Transverse colon (tissue), 4 donors: ENCODE data around the gene NCKAP5.

Experiments used
- POLR2A ChIP-seq: fragments of 450-650 bp; IDR thresholded peaks from one replicate; pipeline ENCODE4 v1.6.1; 2016; ENCODE audit warnings: antibody characterized with exemption, mild to moderate bottlenecking, moderate library complexity
- POLR2AphosphoS5 ChIP-seq, 3 donors: sonication (generic); formaldehyde crosslinking; IDR thresholded peaks; one replicate each; pipeline ENCODE4 v1.6.1; 2016; ENCODE audit warnings: antibody characterized with exemption in 3 of 3
- TF ChIP-seq, protein P1 (sequence below), 5 experiments: fragments of 200-600 bp in 3 of 5; fragments of 450-650 bp in 2 of 5; sonication (generic) in 3 of 5; IDR thresholded peaks; 1 replicate in 2 of 5; 2 replicates in 3 of 5; pipeline ENCODE4 v1.5.1; 2016 to 2017; ENCODE audit warnings: antibody characterized with exemption in 5 of 5, inconsistent platforms in 3 of 5, mild to moderate bottlenecking in 2 of 5, moderate library complexity in 1 of 5

DNA sequence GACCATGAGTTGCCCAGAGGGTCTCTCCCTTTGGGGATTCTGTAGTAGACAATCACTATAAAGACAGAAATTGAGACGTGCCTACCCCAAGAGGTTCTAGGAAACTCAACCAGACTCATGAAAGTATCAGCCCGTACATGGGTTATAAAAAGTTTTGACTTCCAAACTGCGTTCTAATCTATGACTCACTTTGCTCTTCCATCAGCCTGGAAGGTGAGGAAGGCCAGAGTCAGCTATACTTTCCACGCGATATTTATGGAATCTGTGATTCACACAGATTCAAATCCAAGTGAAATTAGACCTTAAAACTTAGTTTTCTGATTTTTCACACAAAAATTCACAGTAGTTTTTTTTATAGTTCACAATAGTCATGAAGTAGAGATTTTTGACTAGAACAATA, 890.6 kb downstream of the NCKAP5 start:
- TF ChIP-seq, protein P1, sequence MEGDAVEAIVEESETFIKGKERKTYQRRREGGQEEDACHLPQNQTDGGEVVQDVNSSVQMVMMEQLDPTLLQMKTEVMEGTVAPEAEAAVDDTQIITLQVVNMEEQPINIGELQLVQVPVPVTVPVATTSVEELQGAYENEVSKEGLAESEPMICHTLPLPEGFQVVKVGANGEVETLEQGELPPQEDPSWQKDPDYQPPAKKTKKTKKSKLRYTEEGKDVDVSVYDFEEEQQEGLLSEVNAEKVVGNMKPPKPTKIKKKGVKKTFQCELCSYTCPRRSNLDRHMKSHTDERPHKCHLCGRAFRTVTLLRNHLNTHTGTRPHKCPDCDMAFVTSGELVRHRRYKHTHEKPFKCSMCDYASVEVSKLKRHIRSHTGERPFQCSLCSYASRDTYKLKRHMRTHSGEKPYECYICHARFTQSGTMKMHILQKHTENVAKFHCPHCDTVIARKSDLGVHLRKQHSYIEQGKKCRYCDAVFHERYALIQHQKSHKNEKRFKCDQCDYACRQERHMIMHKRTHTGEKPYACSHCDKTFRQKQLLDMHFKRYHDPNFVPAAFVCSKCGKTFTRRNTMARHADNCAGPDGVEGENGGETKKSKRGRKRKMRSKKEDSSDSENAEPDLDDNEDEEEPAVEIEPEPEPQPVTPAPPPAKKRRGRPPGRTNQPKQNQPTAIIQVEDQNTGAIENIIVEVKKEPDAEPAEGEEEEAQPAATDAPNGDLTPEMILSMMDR (IDR thresholded peaks at IDR 0.05) = no peak
- TF ChIP-seq POLR2AphosphoS5 (IDR thresholded peaks at IDR 0.05) (no peak), POLR2A (no peak)
